ENCODE measurements around the gene WARS2.

DNA sequence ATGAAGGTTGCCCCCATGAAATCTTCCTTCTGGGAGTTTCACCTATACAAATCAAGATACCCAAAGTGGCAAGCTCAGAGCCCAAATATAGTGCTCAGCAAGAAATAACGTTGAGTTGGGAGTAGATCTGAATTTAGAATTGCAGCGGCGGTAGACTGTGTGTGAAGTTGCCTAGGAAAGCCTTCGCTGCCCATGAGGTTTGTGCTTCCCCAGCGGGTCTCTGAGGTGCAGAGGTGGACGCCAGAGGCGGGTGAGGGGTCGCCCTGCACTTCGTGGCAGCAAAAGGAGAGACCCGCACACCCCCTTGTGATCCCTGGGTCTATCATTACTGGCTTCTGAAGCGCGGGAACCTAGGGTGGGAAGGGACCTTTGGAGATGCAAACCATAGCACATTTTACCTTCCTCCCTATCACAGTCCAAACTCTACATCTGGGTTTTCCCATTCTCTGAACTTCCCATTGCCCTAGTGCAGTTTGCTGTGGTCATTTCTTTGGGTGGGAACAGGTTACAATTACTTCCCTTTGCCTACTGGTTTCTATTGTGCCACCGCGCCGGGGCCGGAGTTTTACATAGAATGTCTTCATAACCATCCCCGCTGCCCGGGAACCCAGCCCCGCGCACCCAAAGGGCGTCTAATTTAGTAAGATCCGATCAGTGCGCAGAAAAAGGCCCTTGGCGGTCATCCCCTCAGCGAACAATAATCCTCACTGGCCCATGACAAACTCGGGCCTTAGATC is 157.5 kb downstream of the WARS2 start:
- TF ChIP-seq, protein P1, sequence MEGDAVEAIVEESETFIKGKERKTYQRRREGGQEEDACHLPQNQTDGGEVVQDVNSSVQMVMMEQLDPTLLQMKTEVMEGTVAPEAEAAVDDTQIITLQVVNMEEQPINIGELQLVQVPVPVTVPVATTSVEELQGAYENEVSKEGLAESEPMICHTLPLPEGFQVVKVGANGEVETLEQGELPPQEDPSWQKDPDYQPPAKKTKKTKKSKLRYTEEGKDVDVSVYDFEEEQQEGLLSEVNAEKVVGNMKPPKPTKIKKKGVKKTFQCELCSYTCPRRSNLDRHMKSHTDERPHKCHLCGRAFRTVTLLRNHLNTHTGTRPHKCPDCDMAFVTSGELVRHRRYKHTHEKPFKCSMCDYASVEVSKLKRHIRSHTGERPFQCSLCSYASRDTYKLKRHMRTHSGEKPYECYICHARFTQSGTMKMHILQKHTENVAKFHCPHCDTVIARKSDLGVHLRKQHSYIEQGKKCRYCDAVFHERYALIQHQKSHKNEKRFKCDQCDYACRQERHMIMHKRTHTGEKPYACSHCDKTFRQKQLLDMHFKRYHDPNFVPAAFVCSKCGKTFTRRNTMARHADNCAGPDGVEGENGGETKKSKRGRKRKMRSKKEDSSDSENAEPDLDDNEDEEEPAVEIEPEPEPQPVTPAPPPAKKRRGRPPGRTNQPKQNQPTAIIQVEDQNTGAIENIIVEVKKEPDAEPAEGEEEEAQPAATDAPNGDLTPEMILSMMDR (IDR thresholded peaks at IDR 0.05), result no peak
- TF ChIP-seq POLR2A (IDR thresholded peaks at IDR 0.05), result no peak

Data from testis (tissue), 2 donors.